ENCODE data around the gene RIC8A.

RIC8A gene

DNA sequence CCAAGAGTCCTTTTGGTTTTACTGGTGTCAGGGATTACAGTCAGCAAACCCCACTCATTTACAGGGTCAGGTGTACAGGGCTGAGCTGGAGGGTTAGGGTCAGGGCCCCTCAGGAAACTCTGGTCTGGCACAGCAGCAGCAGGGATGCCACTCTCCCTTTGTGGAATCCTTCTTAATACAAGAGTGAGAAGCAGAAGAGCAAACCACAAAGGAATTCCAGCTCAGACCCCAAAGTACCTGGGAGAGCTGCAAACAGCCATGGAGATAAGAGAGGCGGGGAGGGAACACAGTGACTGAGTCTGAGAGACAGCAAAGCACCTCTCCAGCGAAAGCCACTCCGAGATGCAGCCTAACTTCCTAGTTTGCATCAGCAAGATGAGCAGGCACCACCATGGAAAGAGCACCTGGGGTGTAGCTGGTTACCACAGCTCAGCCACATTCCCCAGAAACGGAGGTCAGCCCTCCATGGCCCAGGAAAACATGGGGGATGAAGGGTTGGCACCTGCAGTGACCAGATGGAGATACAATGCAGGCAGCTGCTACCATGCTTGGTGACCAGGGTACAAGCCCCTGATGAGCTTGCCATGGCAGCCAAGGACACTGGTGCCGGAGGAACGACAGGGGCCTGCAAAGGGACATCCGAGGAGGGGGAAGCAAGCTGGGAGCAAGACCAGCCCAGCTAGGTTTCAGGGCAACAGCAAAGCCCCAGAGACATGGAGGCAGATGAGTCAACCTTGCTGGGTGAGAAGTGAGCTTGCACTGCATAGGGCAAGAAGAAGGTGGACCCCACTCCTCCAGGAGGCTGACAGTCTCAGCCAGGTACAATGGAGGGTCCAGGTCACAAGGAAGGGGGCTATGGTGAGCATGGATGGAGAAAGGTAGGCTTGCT is 4.2 kb upstream of the RIC8A start:
- H3K4me3 ChIP-seq (ENCODE audit: low read depth, low read length): no peak overlapping the region

DNA sequence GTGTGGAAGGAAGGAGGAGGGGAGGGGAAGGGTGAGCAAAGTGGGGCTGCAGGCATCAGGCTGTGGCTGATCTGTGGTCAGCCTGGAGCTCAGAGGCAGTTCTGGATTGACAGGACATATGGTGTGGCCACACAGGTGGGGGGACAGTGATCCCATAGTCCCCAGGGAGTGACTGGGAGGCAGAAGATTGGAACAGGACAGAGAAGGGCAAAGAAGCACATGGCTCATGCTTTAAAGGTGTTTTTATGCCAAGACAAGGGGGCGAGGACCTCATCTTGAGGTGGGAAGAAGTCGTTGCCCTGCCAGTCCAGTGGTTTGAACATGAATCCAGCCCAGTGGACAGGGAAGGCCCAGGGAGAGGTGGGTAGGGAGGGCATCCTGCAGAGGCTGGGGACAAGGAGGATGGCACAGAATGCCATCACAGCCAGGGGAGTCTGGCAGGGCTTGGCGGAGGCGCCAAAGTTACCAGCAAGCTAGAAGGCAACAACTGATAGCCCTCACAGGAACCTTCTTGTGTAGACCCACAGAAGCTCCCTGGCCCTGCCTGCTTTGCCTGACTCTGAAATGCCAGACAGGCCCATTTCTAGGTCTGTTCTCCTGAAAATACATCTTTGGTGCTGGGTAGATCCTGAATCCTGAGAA is 3.4 kb upstream of the RIC8A start:
- no peak overlapping the region for H3K4me3 ChIP-seq (ENCODE audit: low read depth, low read length)
- no peak for DNase-seq (ENCODE audit: low read depth)

More for the DNA sequence above, 4.2 kb upstream of the RIC8A start:
- no peak for DNase-seq (ENCODE audit: low read depth)

GRCh38 chr11:204587-205109 is 2.9 kb upstream of the RIC8A start:
- DNase-seq (ENCODE audit: low read depth): no peak
- H3K4me3 ChIP-seq (ENCODE audit: low read depth, low read length): no peak overlapping the region

DNA sequence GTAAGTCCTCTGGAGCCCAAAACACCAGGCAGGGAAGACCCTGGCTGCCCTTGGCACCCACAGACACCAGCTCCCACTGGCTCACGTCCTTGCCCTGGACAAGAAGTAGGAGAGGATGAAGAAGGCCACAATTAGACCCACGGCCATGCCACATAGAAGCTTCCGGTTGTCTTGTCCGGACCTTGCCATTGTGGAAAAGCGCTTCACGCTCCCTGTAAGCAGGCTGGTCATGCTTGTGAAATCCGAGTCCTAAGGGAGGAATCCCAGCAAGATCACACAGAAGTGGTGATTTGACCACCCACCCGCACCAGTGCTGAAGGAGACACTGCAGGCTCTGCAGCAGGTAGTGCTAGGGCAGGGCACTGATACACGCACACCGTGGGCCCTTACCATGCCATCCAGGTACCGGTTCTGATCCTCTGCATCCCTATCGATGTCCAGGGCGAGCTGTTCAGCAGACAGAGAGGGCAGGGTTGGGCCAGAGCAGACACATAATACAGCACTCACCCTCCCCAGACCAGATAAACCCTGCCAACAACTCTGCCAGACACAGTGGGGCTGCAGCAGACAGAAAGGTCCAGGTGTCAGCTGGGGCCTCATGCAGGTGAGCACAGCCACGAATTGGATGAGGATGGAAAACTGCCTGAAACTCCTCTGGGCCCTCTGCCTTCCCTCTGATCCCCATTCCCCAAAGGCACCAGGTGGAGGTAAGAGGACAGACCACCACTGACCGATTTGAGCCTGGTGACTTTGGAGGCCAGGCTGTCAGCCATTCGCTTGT is 2.1 kb upstream of the RIC8A start:
- DNase-seq (ENCODE audit: low read depth): no peak
- H3K4me3 ChIP-seq (ENCODE audit: low read depth, low read length): peak overlapping the region; percentile 99

GRCh38 chr11:206002-206384 is 1.5 kb upstream of the RIC8A start:
- peak overlapping the region; percentile 99 for H3K4me3 ChIP-seq (ENCODE audit: low read depth, low read length)
- no peak for DNase-seq (ENCODE audit: low read depth)

DNA sequence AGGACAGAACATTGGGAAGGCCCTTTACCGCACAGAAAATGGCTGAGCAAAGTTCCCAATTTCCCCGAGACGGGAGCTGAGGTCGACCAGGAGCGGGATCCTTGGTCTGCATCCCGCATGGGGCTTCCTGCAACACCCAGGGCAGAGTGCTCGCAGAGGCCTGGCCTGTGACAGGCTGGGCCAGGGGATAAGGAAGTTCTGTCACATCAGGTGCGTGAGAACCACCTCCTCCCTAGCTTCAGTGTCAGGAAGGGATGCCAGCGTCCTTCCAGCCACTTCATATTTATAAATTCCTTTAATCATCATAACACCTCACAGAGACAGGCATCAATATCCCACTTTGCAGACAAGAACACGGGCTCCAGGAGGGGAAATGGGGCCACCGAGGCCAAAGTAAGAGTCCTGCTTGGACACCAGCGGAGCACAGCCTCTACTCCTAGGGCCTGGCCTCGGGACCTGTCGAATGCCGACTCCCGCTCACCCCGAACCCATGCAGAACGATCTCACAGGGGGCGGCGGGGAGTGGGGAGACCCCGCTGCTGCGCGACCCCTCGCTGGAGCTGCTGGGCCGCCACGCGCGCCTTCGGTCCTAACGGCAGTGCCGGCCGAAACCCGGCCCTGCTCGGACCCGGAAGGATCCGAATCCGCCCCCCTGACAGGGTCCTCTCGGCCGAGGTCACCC is 841 bp upstream of the RIC8A start:
- H3K4me3 ChIP-seq (ENCODE audit: low read depth, low read length): peak overlapping the region; percentile 99
- DNase-seq (ENCODE audit: low read depth): no peak

DNA sequence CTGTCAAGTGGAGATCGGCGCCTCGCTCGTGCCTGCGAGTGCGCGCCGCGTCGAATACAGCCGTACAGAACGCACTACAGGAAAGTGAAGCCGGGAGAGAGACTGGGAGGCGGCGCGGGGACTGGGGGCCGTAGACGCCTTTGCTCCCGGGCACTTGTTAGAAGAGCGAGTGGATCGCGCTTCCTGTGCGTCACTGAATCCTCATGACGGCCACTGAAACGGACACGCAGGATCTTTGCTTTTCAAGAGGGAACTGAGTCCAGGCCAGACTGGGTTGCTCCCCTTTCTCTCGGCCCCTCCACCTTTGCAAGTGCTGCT is 314 bp downstream of the RIC8A start:
- no peak for DNase-seq (ENCODE audit: low read depth)
- peak overlapping the region; percentile 99 for H3K4me3 ChIP-seq (ENCODE audit: low read depth, low read length)

- peak; percentile 30 for DNase-seq (ENCODE audit: low read depth)
- H3K4me3 ChIP-seq (ENCODE audit: low read depth, low read length): peak overlapping the region; percentile 99
These were observed 841 bp downstream of the RIC8A start for GRCh38 chr11:208181-208916.

DNA sequence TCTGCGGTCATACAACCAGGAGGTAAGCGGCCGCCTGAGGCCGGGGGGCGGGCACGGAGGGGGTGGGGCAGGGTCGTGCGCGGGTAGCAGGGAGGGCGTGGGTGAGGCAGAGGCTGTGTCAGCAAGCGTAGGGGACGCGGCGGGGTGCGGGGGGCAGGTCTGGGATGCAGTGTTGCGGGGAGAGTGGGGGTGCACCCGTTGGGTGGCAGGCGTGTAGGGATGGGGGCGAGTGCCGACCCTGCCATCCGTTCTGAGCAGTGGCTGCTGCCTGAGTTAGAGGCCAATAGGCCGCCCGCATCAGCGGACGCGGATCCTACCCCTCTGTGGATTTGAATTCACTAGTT is 1.4 kb downstream of the RIC8A start:
- peak overlapping the region; percentile 99 for H3K4me3 ChIP-seq (ENCODE audit: low read depth, low read length)
- no peak for DNase-seq (ENCODE audit: low read depth)

DNA sequence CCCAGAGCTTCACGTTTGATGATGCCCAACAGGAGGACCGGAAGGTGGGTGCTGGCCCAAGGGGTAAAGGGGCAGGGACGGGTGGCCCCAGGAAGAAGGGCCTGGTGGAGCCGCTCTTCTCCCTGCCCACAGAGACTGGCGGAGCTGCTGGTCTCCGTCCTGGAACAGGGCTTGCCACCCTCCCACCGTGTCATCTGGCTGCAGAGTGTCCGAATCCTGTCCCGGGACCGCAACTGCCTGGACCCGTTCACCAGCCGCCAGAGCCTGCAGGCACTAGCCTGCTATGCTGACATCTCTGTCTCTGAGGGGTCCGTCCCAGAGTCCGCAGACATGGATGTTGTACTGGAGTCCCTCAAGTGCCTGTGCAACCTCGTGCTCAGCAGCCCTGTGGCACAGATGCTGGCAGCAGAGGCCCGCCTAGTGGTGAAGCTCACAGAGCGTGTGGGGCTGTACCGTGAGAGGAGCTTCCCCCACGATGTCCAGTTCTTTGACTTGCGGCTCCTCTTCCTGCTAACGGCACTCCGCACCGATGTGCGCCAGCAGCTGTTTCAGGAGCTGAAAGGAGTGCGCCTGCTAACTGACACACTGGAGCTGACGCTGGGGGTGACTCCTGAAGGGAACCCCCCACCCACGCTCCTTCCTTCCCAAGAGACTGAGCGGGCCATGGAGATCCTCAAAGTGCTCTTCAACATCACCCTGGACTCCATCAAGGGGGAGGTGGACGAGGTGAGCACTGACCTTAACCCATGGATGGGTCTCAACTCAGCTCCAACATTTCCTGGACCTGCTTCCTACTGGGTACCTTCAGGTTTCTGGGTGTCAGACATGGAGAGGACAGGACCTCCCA is 2.0 kb downstream of the RIC8A start:
- no peak for DNase-seq (ENCODE audit: low read depth)
- peak overlapping the region; percentile 99 for H3K4me3 ChIP-seq (ENCODE audit: low read depth, low read length)

DNA sequence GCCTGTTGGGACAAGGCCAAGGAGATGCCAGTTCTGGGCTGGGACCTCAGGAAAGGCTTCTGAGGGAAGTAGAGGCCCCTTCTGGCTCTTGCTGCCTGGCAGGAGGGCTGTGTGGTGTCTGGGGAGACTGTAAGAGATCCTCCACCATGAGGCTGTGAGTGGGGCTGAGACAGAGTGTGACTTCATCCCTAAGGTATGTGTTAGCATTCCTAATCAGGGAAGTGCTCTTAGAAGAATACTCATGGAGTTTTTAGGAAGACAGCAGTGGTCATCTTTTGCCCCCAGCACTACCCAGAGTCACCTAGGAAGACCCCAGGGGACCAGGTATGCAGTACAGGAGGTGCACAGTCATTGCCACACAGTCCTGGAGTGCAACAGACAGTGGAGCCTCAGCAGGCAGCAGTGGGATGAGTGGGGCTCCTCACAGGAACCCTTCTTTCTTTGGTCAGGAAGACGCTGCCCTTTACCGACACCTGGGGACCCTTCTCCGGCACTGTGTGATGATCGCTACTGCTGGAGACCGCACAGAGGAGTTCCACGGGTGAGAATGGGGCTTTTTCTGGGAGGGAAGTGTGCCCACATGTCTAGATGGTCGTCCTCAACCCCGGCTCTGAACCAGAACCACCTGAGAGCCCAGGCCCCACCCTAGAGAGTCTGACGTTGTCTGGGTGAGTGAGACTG is 2.8 kb downstream of the RIC8A start:
- peak overlapping the region; percentile 99 for H3K4me3 ChIP-seq (ENCODE audit: low read depth, low read length)
- DNase-seq (ENCODE audit: low read depth): peak; percentile 32

DNA sequence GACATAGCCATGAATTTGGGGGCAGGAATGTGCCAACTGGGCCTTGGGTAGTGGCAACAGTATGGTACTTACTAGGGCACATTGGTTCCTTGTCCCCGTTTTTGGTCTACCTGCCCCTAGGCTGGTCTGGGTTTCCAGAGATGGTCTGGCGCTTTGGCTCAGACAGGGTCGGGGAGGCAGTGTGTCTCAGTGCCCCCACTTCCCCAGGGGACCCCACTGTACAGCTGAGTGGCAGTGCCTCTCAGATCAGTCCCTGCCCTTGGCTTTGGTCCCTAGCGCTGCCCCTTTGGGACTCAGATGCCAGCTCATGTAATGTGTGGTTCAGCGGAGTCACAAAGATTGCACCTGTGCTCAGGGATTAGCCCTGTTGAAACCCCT is 3.3 kb downstream of the RIC8A start:
- DNase-seq (ENCODE audit: low read depth): no peak
- H3K4me3 ChIP-seq (ENCODE audit: low read depth, low read length): no peak overlapping the region

DNA sequence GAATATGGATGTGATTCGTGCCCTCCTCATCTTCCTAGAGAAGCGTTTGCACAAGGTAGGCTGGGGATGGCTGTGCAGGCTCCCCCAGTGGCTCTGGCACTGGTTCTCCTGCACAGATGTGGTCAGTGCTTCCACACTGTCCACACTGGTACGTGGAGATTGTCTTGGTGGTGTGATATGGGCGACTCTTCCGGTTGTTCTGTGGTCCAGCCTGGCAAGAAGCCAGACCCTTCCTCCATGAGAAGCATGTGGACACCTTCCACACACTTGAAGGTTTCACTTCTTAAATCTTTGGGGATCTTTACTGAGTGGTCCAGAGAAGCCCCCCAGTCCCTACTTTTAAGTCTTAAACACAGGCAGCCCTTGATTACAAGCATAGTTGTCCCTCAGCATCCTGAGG is 3.8 kb downstream of the RIC8A start:
- DNase-seq (ENCODE audit: low read depth): no peak
- H3K4me3 ChIP-seq (ENCODE audit: low read depth, low read length): no peak overlapping the region

DNA sequence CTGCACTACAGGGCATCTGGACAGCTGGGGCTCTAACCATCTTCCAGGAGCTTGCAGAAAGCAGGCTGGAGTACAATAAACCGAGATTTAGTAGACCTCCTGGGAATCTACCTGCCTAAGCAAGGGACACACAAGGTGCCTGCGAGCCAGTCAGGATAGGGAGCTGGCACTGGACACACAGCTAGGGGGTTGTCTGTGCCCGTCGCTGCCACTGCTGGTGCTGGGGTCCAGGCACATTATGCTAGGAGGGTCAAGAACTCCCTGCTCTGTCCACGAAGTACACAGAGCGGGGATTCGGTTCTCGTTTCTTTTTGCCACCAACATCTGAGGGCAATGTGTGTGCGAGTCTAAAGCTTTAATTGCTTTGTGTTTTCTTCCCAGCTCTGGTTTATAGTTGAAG is 4.2 kb downstream of the RIC8A start:
- H3K4me3 ChIP-seq (ENCODE audit: low read depth, low read length): no peak overlapping the region
- no peak for DNase-seq (ENCODE audit: low read depth)

GRCh38 chr11:212150-213100 is 4.9 kb downstream of the RIC8A start:
- H3K4me3 ChIP-seq (ENCODE audit: low read depth, low read length): no peak overlapping the region

GRCh38 chr11:213111-213510 is 5.6 kb downstream of the RIC8A start:
- no peak for DNase-seq (ENCODE audit: low read depth)
- H3K4me3 ChIP-seq (ENCODE audit: low read depth, low read length): no peak overlapping the region

More at GRCh38 chr11:212150-213100, 4.9 kb downstream of the RIC8A start:
- no peak for DNase-seq (ENCODE audit: low read depth)

GRCh38 chr11:214083-214482 is 6.6 kb downstream of the RIC8A start:
- H3K4me3 ChIP-seq (ENCODE audit: low read depth, low read length): no peak overlapping the region
- no peak for DNase-seq (ENCODE audit: low read depth)
